ENCODE data around the gene MTOR.

MTOR gene

GRCh38 chr1:11067716-11068599 is 194.4 kb downstream of the MTOR start:
- TF ChIP-seq GATA2 (IDR thresholded peaks at IDR 0.05; ENCODE audit: low read depth, low read length) (no peak), GATA3 (IDR thresholded peaks at IDR 0.05; ENCODE audit: low read depth, low read length) (no peak)

DNA sequence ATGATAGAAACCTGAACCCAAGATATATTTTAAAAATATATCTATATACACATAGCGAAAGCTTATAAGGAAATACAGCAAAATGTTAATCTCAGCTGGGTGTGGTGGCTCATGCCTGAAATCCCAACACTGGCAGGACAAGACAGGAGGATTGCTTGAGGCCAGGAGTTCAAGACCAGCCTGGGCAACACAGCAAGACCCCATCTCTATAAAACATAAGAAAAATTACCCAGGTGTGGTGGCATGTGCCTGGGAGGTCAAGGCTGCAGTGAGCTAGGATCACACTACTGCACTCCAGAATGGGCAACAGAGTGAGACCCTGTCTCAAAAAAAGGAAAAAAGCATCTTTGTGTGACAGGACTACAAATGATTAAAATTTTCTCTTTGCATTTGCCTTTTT is 196.6 kb downstream of the MTOR start:
- no peak for TF ChIP-seq GATA3 (IDR thresholded peaks at IDR 0.05; ENCODE audit: low read depth, low read length)

DNA sequence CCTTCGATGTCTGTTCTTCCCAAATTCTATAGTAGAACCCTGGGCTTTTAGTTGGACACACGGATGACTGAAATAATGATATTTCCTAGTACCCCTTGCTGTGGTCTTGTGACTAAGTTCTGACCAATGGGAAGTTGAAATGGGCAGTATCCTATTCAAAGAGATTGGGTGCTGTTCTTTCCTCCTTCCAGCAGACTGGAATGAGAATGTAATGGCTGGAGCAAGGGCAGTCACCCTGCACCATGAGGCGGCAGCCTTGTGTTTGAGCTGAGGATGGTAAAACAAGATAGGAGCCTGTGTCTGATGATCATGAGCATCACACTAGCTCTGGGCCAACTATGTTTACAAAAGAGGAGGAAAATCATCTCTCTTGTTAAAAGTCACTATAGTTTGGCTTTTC is 197.4 kb downstream of the MTOR start:
- TF ChIP-seq GATA3 (IDR thresholded peaks at IDR 0.05; ENCODE audit: low read depth, low read length) (no peak), GATA2 (IDR thresholded peaks at IDR 0.05; ENCODE audit: low read depth, low read length) (no peak)

DNA sequence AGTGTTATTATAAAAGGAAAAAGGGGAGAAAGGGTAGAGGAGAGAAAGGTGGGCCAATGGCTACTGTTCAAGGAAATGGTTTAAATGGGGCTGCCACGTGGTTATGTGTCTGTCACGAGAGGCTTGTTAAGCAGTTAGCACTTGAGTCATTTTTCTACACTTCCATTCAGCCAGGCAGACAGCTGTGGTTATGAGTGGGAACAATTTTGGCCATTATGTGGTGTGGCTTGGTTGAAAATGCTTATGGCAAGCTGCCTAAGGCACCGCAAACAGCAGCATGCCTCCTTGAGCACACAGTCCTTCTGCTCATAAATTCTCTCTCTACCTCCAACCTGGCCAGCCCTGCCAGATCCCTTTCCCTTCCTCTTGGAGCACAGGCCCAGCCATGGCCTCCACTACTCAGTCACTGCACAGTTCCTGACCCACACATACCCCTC is 199.4 kb downstream of the MTOR start:
- TF ChIP-seq GATA3 (IDR thresholded peaks at IDR 0.05; ENCODE audit: low read depth, low read length), result no peak
- no peak for TF ChIP-seq GATA2 (IDR thresholded peaks at IDR 0.05; ENCODE audit: low read depth, low read length)

- TF ChIP-seq GATA3 (IDR thresholded peaks at IDR 0.05; ENCODE audit: low read depth, low read length) (no peak), GATA2 (IDR thresholded peaks at IDR 0.05; ENCODE audit: low read depth, low read length) (no peak)
Measured at GRCh38 chr1:11061652-11062365, 200.5 kb downstream of the MTOR start.

DNA sequence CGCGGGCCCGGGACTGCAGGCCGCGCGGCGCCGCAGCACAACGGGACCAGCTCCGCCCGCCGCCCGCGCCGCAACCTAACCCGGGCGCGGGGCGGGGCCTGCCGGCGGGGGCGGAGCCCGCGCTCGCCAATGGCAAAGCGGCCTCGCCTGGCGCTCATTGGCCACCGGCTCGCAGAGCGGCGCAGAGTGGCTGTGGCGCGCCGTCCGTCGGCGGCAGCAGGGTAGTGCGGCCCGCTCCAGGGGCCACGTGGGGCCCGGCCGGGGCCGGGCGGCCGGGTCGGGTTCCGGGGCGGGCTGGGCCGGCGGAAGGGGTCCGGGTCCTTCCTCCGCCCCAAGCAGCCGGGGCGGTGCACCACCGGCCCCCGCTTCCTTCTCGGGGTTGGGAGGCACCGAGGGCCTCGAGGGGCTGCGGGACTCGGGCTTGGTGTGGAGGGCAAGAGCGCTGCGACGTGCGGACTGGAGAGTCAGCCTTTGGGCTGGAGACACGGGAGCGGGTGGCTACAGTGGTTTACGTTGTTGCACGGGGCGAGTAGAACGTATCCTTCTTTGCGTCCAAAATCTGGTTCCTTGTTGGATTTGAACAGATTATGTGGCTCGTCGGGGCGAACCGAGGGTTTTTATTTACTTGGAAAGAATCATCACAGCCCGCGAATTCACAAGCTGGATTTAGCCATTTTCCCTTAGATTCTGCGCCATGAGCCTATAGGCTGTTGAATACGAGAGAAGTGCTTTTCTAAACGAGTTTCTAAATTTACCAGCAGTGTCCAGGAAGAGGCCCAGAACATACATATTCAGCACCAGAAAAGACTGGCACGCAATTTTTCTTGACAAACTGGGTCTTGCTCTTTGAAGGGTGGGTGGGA is 202.2 kb downstream of the MTOR start, which contains the start of gene SRM:
TSS of gene SRM (minus strand) at position 51 of the 863 bp plus-strand sequence. CDS start 75 bp downstream, outside the sequence.
- TF ChIP-seq GATA3 (IDR thresholded peaks at IDR 0.05; ENCODE audit: low read depth, low read length), result no peak
- no peak for TF ChIP-seq GATA2 (IDR thresholded peaks at IDR 0.05; ENCODE audit: low read depth, low read length)

DNA sequence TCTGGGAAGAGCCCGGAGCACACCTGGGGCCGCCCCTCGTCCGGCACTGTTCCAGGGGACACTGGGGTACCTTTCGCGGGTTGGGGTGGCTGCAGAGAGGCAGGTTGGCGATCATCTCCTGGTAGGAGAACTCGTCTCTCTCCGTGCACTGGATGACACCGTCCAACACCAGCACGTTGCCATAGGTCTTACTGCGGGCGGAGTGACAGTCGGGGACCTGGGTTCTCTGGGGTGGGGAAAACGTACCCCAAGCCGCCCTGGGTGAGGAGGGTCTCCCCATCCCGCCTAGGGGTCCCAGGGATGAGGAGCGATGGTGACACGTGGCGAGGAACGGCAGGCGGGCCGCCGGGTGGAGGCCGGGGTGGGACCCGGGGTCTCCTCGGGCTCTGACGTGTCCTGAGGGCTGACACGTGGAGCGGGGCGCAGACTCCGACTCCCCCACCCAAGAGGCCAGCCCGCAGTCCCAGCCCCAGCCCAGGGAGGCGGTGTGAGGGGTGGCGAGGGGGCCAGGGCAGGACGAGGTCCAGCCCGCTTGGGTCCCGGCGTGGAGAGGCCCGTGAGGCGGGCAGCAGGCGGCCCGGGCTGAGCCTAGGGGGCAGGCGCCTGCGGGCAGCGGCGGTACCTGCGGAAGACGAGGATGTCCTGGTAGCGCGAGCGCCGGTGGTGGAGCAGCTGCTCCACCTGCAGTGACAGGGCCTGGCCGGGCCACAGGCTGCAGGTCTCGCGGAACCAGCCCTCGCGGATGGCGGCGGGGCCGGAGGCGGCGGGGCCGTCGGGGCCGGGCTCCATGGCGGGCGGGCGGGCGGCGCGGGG is 203.0 kb downstream of the MTOR start:
- TF ChIP-seq GATA2 (IDR thresholded peaks at IDR 0.05; ENCODE audit: low read depth, low read length) (no peak), GATA3 (IDR thresholded peaks at IDR 0.05; ENCODE audit: low read depth, low read length) (no peak)

DNA sequence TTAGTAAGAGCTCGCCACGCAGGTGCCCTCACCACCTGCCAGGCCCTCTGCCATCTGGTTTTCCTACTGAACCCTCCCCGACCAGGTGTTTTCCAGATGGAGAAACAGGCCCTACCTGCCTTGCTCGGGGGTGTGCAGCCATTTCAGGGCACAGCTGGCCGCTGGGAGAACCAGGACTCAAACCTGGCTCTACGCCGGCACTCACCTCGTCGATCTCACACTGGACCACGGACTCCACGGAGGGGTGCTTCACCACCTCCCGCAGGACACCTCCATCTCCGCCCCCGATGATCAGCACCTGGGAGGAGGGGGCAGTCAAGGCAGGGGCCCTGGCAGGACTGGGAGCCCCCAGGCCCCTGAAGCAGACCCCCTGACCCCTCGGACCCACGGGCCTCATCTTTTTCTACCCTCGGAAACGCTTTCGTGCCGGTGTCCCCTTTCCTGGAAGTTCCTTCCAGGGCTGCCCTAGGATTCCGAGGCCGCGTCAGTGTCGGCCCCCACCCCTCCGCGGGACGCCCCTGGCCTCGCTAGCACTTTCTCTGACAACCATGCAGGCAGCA is 203.7 kb downstream of the MTOR start:
- TF ChIP-seq GATA2 (IDR thresholded peaks at IDR 0.05; ENCODE audit: low read depth, low read length) (no peak), GATA3 (IDR thresholded peaks at IDR 0.05; ENCODE audit: low read depth, low read length) (no peak)

DNA sequence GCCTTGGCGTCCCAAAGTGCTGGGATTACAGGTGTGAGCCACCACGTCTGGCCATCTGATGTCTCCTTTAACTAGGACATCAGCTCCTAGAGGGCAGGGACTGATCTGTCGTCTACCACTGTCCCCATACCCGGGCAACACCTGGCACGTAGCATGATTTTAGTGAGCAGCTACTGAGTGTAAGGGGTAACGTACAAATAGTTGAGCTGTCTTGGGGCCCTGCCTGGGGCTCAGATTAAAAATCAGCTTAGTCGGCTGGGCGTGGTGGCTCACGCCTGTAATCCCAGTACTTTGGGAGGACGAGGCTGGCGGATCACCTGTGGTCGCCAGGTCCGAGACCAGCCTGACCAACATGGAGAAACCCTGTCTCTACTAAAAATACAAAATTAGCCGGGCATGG is 204.3 kb downstream of the MTOR start:
- TF ChIP-seq GATA3 (IDR thresholded peaks at IDR 0.05; ENCODE audit: low read depth, low read length) (no peak), GATA2 (IDR thresholded peaks at IDR 0.05; ENCODE audit: low read depth, low read length) (no peak)

GRCh38 chr1:11057477-11057876 is 204.9 kb downstream of the MTOR start:
- TF ChIP-seq GATA2 (IDR thresholded peaks at IDR 0.05; ENCODE audit: low read depth, low read length), result no peak
- no peak for TF ChIP-seq GATA3 (IDR thresholded peaks at IDR 0.05; ENCODE audit: low read depth, low read length)
